WI38 (cell line): ENCODE measurements around the gene HSPB6.

Experiments used
- H3K4me3 ChIP-seq: 2 replicates; pipeline ENCODE4 v1.5.1; 2011; ENCODE audit warnings: low read depth, mild to moderate bottlenecking, control low read depth, low read length
- CTCF ChIP-seq: IDR thresholded peaks from 2 replicates; pipeline ENCODE4 v1.5.1; 2012; ENCODE audit warnings: low read depth, mild to moderate bottlenecking, control low read depth, low read length

The HSPB6 gene

GRCh38 chr19:35757749-35758608, 1.1 kb upstream of the HSPB6 start, which contains the start of gene PROSER3:
Gene PROSER3, plus strand, starts transcription at chr19:35758176. Its CDS starts 40 bp downstream, at chr19:35758216.
- TF ChIP-seq CTCF: no peak
- peak within 1 kb of the TSS; percentile 96 for H3K4me3 ChIP-seq

DNA sequence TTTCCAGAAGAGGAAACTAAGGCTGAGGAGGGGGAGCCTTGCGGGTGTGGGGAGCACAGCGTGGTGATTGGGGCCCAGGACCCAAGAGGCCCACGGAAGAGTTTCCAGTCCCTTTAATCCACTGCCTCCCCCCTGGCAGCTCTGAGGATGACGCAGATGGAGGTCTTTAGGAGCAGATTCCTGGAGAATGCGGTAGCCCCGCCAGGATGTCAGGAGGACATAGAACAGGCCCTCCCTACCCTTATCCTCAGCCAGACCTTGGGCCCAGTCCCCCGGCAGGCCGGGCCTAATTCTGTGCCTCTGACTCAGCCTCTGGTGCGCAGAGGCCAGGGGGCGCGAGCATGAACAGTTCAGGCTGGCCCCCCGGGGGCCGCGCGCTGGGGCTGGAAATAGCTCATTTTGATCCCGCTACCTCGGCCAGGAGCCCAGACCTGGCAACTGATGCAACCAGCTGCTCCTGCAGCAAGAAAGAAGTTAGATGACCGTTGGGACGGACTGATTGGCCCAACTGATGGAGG, 461 bp upstream of the HSPB6 start:
- H3K4me3 ChIP-seq: peak overlapping the region; percentile 96
- no peak for TF ChIP-seq CTCF

DNA sequence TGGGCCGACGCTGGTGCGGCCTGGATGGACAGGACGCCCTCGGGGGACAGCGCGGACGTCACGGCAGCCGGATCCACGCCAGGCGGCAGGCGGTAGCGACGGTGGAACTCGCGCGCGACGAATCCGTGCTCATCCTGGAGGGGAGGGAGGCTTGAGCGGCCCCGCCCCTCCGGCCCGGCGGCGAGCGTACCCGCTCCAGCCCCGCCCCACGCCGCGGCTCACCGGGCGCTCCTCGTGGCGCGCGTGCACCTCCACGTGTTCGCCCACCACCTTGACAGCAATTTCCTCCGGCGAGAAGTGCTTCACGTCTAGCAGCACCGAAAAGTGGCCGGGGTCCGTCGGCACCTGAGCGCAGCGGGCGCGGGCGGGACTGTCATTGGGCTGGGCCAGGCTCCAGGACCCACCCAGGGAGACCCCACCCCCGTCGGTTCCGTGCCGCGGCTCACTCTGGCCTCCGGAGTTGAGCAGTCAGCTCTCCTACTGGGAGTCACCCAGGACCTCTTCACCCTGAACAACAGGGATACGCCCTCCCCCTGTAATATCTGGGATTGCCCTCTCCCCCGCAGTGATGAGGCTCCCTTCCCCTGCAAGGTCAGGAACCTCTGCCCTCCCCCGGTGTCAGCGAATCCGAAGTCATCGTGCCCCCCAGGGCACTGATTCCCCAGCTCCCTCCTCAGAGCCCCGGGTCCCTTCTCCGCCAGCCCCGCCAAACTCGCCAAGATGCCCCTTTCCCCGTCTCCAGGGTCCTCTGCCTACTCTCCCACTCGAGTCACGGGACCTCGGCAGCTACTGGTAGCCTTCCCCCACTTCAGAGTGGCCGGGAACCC, 1.1 kb downstream of the HSPB6 start:
- peak overlapping the region; percentile 96 for H3K4me3 ChIP-seq
- no peak for TF ChIP-seq CTCF

DNA sequence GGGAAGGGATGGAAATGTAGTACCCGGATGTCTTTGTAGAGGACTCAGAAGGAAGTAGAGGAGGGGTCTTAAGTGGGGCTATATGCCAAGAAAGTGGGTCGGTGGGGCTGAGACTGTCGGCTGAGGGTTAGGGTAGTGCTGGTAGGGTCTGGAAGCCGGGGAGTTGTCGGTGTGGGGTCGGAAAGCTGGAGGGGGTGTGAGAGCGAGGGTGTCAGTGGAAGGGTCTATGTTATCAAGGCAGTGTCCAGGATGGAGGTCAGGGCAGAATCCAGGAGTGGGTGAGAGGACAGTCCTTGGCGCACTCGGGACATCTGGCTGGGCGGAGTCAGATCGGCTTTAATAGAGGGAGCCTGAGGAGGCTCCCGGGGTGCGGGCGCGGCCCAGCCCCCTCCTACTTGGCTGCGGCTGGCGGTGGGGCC, 1.7 kb downstream of the HSPB6 start:
- TF ChIP-seq CTCF: no peak
- H3K4me3 ChIP-seq: peak overlapping the region; percentile 34

DNA sequence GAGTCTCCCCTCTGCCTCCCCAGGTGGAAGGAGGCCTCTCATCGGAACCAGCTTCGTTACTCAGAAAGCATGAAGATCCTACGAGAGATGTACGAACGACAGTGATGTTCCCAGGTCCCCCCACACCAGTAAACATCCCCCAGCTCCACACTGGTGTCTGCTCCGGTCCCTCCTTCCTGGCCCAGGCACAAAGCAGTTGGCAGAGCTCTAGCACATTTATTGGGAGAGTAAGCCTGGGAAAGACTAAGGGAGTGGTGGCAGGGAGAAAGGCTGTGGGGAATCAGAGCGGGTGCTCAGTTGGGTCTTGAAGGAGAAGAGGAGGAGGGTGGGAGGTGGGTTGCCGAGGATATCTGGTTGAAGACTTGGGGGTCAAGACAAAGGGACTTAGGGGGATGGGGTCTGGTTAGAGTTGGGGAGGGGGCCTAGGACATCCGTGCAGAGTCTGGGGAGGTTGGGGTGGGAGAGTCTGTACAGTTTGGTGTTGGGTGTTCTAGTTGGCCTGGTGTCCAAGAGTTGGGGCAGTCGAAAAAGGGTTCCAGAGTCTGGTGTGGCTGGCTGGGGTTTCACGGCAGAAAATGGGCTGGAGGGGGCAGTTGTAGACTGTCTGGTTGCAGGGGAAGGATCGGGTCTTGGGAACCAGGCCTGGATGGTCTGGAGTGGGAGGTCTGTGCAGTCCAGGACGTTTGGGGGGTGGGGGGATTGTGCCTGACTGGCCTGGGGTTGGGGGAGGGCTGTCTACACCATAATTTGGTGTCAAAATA, 2.3 kb downstream of the HSPB6 start:
- TF ChIP-seq CTCF: no peak

GRCh38 chr19:35753634-35754369, 3.0 kb downstream of the HSPB6 start:
- no peak for TF ChIP-seq CTCF
- H3K4me3 ChIP-seq: no peak overlapping the region

More for the DNA sequence above, 2.3 kb downstream of the HSPB6 start:
- no peak overlapping the region for H3K4me3 ChIP-seq
